Erythroblast (primary cell): ENCODE measurements around the gene SPANXD.
"Not testable (repeated sequence)": the region's sequence is repeated elsewhere in the genome, so short reads cannot be mapped to it uniquely, and the experiment has no call there.

Experiments
- GATA1 ChIP-seq: IDR thresholded peaks from 2 replicates; pipeline ENCODE4 v1.6.1; 2011; ENCODE audit warnings: low read depth, mild to moderate bottlenecking, control low read depth, low read length, moderate library complexity
- POLR2A ChIP-seq: IDR thresholded peaks from 2 replicates; pipeline ENCODE4 v1.6.1; 2011; ENCODE audit warnings: mild to moderate bottlenecking, low read length

GRCh38 chrX:141698639-141699038, at the start of gene SPANXD:
- TF ChIP-seq POLR2A, GATA1: not testable (repeated sequence)
